Lower leg skin (tissue), 4 donors: ENCODE data around the gene CARS1. TPM values are rescaled to one million over a fixed set of nuclear protein-coding genes. Genes with fewer than 3 reads are reported as not detected.

Experiments
- DNase-seq, 2 donors: peaks; one replicate each; pipeline ENCODE4 v3.0.0-alpha.2; 2019; ENCODE audit warnings: low spot score in 2 of 2
- H3K4me3 ChIP-seq: fragments of 200-600 bp; sonication (generic); 2 replicates; pipeline ENCODE4 v1.5.1; 2017; ENCODE audit warnings: mild to moderate bottlenecking, low read depth; ENCODE audit not compliant: poor library complexity, severe bottlenecking
- POLR2A ChIP-seq, 2 donors: fragments of 450-650 bp; IDR thresholded peaks; one replicate each; pipeline ENCODE4 v1.6.1; 2016 to 2017; ENCODE audit warnings: antibody characterized with exemption in 2 of 2, mild to moderate bottlenecking in 1 of 2, moderate library complexity in 1 of 2
- WGBS, 2 donors: methylation state at CpG; one replicate each; pipeline ENCODE4 v1.1.5; 2018; 5-methylcytosine and 5-hydroxymethylcytosine counted together
- intact Hi-C: fragments of 100-400 bp; cut with DNase I; formaldehyde crosslinking; loops from one replicate; pipeline ENCODE4 v1.15.0; 2023; ENCODE audit warnings: low total_unique reads
- total RNA-seq, 4 donors: library from RNA; depleted of rRNA; stranded (reverse); fragments of >200 nt; gene quantifications; one replicate each; pipeline ENCODE4 v1.1.0, GENCODE V29; 2016
- TF ChIP-seq, protein P1 (sequence below), 3 donors: fragments of 450-650 bp; IDR thresholded peaks; one replicate each; pipeline ENCODE4 v1.5.1; 2016; ENCODE audit warnings: antibody characterized with exemption in 3 of 3, mild to moderate bottlenecking in 3 of 3, moderate library complexity in 2 of 3

The CARS1 gene
- total RNA-seq, 4 donors from 2014 or later = 56.7 to 63.0 (median 60.7) TPM

DNA sequence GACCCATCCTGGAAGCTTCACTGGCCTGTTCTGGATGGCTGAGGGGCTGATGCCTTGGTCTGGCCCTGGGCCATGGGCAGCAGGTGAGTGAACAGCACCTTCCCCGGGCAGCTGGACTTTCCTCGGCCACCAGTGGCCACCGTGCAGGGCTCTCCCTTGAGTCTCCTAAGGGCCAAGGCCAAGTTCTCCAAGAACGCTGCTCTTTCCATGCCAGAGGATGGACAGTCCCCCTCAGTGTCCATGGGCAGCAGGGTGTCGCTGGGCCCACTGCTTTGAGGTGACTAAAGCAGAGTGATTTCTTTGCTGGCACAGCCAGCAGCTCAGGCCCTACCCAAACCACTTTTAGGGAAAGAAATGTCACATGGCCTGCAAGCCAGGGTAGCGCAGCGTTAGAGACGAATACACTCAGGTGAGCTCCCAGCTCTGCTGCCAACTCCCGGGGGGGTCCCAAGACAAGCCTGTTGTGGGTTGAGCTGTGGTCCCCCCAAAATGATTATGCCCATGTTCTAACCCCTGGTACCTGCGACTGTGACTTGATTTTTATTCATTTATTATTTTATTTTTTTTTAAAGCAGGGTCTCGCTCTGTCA lies 3.3 kb upstream of the CARS1 start:
- intact Hi-C loops = no loop called here
- WGBS, 2 donors = 90 to 97% methylated on average over 10 to 11 of the region's 11 CpGs
- DNase-seq = no peak
- no peak overlapping the region for H3K4me3 ChIP-seq
- TF ChIP-seq, protein P1, sequence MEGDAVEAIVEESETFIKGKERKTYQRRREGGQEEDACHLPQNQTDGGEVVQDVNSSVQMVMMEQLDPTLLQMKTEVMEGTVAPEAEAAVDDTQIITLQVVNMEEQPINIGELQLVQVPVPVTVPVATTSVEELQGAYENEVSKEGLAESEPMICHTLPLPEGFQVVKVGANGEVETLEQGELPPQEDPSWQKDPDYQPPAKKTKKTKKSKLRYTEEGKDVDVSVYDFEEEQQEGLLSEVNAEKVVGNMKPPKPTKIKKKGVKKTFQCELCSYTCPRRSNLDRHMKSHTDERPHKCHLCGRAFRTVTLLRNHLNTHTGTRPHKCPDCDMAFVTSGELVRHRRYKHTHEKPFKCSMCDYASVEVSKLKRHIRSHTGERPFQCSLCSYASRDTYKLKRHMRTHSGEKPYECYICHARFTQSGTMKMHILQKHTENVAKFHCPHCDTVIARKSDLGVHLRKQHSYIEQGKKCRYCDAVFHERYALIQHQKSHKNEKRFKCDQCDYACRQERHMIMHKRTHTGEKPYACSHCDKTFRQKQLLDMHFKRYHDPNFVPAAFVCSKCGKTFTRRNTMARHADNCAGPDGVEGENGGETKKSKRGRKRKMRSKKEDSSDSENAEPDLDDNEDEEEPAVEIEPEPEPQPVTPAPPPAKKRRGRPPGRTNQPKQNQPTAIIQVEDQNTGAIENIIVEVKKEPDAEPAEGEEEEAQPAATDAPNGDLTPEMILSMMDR (IDR thresholded peaks at IDR 0.05) = no peak
- TF ChIP-seq POLR2A (IDR thresholded peaks at IDR 0.05) = no peak

GRCh38 chr11:3058753-3059664 lies 1.8 kb upstream of the CARS1 start:
- intact Hi-C loops = no loop called here
- TF ChIP-seq POLR2A (IDR thresholded peaks at IDR 0.05) = no peak
- TF ChIP-seq, protein P1 (IDR thresholded peaks at IDR 0.05) = no peak
- 74 to 82% methylated on average over 13 of the region's 13 CpGs for WGBS, 2 donors
- DNase-seq = no peak
- no peak overlapping the region for H3K4me3 ChIP-seq

DNA sequence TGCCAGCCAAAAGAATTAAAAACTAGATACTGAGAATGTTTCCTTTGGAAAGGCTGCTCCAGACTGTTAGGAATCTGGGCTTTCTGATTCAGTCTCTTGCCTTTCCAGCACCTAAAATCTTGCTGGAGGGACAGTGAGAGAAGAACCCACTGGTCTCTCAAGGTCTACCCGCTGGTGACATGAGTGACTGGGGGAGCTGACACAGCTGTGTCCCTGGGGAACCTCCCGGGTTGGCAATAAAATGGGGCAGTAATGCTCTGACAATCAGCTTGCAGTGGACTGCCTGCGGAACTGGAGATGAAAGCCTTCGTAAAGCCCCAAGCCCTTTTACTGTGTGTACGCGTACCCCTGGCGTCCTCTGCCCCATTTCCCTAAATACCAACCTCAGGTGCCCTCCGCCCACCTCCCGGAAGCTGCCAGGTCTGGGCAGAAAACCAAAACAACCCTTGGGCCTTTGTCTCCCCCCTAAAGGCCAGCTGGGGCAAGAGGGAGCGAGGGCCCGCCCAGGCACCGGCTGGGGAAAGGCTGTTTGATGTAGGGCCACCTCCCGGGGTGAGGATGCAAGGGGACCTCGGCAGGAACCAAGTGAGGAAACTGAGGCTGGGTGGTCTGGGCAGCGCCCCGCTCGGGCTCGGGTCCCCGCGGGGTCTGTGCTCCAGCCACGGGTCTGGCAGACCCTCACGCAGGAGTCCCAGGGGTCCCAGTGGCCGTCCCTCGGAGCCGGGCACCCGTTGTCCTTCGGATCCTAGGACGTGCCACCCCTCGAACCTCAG lies 741 bp downstream of the CARS1 start:
- H3K4me3 ChIP-seq = peak overlapping the region; percentile 83
- TF ChIP-seq, protein P1 (IDR thresholded peaks at IDR 0.05) = no peak
- TF ChIP-seq POLR2A (IDR thresholded peaks at IDR 0.05) = no peak
- no peak for DNase-seq
- intact Hi-C loops = no loop called here
- WGBS, 2 donors = 4 to 5% methylated on average over 16 to 24 of the region's 29 CpGs

DNA sequence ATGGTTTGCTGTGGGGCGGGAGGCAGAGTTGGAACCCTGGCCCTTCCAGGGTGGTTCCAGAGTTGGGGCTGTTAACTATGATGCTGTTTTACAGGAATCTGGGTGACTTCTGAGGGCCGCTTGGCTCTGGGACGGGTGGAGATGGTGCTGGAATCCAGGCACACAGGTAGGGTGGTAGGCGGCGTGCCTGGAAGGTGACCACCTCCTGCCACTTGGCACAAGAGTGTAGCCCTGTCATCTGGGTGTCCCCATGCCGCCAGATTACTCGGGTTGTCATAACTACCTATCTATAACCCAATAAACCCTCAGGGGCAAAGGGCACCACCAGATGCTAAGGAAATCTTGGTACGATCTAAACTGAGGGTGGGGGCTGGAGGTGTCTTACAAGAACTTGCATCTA lies 1.3 kb downstream of the CARS1 start:
- intact Hi-C loops = no loop called here
- no peak overlapping the region for H3K4me3 ChIP-seq
- 74 to 75% methylated on average over 8 of the region's 8 CpGs for WGBS, 2 donors
- TF ChIP-seq, protein P1 (IDR thresholded peaks at IDR 0.05) = no peak
- no peak for TF ChIP-seq POLR2A (IDR thresholded peaks at IDR 0.05)
- no peak for DNase-seq

DNA sequence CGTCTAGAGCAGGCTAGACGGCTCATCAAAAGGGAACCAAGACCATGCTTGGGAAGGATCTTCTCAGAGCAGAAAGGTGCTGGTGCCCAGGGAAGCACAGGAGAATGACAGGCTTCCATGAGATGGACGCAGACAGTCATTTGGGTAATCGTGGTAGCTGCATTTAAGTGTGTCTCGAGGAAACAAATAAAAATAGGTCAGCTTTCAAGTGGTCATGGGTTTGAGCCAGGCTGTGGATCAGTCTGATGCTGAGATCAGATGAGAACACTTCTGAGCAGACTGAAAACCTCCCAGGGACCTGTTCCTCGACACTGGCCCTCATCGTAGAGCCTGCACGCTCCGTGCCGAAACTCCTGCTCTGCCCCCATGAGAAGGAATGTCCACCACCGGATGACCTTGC lies 4.7 kb downstream of the CARS1 start:
- no peak for DNase-seq
- WGBS, 2 donors = 81 to 88% methylated on average over 11 of the region's 11 CpGs
- intact Hi-C loops = no loop called here
- H3K4me3 ChIP-seq = no peak overlapping the region
- TF ChIP-seq, protein P1 (IDR thresholded peaks at IDR 0.05) = no peak
- no peak for TF ChIP-seq POLR2A (IDR thresholded peaks at IDR 0.05)
